Breast epithelium (tissue), 4 donors: ENCODE data around the gene NRXN3. TPM values are rescaled to one million over a fixed set of nuclear protein-coding genes. Genes with fewer than 3 reads are reported as not detected.

Source experiments
- DNase-seq, 2 donors: peaks; one replicate each; pipeline ENCODE4 v3.0.0-alpha.2; 2019; ENCODE audit warnings: low spot score in 2 of 2
- H3K27ac ChIP-seq, 2 donors: fragments of 200-600 bp; sonication (generic) in 1 of 2; one replicate each; pipeline ENCODE4 v1.5.1; 2016 to 2019; ENCODE audit warnings: mild to moderate bottlenecking in 1 of 2
- H3K27me3 ChIP-seq, 2 donors: fragments of 200-600 bp; sonication (generic) in 1 of 2; one replicate each; pipeline versions ENCODE4 v1.5.1 to v1.6.0; 2017 to 2019; ENCODE audit warnings: control low read depth in 1 of 2, mild to moderate bottlenecking in 1 of 2
- H3K36me3 ChIP-seq: fragments of 200-600 bp; one replicate; pipeline ENCODE4 v1.5.1; 2019
- H3K4me1 ChIP-seq, 2 donors: fragments of 200-600 bp; sonication (generic); one replicate each; pipeline ENCODE4 v1.5.1; 2016 to 2019; ENCODE audit warnings: control low read depth in 1 of 2
- H3K4me3 ChIP-seq, 3 donors: fragments of 200-600 bp; sonication (generic); 1 replicate in 2 of 3; 2 replicates in 1 of 3; pipeline ENCODE4 v1.5.1; 2016 to 2019; ENCODE audit warnings: mild to moderate bottlenecking in 3 of 3, moderate library complexity in 2 of 3
- H3K9me3 ChIP-seq, 2 donors: fragments of 200-600 bp; sonication (generic) in 1 of 2; one replicate each; pipeline ENCODE4 v1.5.1; 2016 to 2019; ENCODE audit warnings: control low read depth in 1 of 2
- POLR2A ChIP-seq: fragments of 450-650 bp; IDR thresholded peaks from one replicate; pipeline ENCODE4 v1.6.1; 2016; ENCODE audit warnings: antibody characterized with exemption, mild to moderate bottlenecking, moderate library complexity
- POLR2AphosphoS5 ChIP-seq, 3 donors: sonication (generic); formaldehyde crosslinking; IDR thresholded peaks; one replicate each; pipeline ENCODE4 v1.6.1; 2017; ENCODE audit warnings: antibody characterized with exemption in 3 of 3
- intact Hi-C: fragments of 100-400 bp; cut with DNase I; formaldehyde crosslinking; loops from one replicate; pipeline ENCODE4 v1.15.1; 2023; ENCODE audit warnings: low total_unique reads
- total RNA-seq, 3 donors: library from RNA; depleted of rRNA; stranded (reverse); fragments of >200 nt; gene quantifications; one replicate each; pipeline ENCODE4 v1.1.0, GENCODE V29; 2016
- TF ChIP-seq, protein P1 (sequence below), 3 donors: fragments of 450-650 bp; IDR thresholded peaks; one replicate each; pipeline ENCODE4 v1.5.1; 2016 to 2017; ENCODE audit warnings: antibody characterized with exemption in 3 of 3, mild to moderate bottlenecking in 3 of 3, moderate library complexity in 3 of 3

NRXN3 gene
- total RNA-seq, 3 donors from 2014 or later = 2.9 to 3.6 (median 3.5) TPM

DNA sequence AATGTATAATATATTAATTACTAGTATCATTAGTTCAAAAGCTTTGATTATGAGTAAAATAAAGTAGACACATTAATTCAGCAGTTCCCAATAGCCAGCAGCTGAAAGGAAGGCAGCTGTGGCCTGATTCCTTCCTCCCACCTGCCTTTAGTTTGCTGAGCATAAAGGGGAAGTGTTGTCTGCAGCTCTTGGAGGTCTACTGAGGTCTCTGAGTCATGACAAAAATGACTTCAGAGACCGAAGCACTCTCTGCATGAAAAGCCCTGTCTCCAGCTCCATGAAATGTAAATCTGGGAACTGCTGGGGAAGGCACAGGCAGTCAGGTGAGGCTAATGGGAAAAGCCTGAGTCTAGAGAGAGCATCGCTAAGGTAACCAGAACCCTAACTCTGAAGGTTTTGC, 165.4 kb downstream of the NRXN3 start:
- Histone ChIP-seq H3K27ac (no peak overlapping the region), H3K4me1 (no peaks in the 10 kb centered on the region), H3K27me3 (no peaks in the 10 kb centered on the region), H3K36me3 (no peaks in the 10 kb centered on the region), H3K4me3 (no peak overlapping the region), H3K9me3 (no peaks in the 10 kb centered on the region)
- intact Hi-C loops = no loop called here
- DNase-seq = no peak
- TF ChIP-seq, protein P1, sequence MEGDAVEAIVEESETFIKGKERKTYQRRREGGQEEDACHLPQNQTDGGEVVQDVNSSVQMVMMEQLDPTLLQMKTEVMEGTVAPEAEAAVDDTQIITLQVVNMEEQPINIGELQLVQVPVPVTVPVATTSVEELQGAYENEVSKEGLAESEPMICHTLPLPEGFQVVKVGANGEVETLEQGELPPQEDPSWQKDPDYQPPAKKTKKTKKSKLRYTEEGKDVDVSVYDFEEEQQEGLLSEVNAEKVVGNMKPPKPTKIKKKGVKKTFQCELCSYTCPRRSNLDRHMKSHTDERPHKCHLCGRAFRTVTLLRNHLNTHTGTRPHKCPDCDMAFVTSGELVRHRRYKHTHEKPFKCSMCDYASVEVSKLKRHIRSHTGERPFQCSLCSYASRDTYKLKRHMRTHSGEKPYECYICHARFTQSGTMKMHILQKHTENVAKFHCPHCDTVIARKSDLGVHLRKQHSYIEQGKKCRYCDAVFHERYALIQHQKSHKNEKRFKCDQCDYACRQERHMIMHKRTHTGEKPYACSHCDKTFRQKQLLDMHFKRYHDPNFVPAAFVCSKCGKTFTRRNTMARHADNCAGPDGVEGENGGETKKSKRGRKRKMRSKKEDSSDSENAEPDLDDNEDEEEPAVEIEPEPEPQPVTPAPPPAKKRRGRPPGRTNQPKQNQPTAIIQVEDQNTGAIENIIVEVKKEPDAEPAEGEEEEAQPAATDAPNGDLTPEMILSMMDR (IDR thresholded peaks at IDR 0.05) = no peak
- TF ChIP-seq POLR2AphosphoS5 (IDR thresholded peaks at IDR 0.05) (no peak), POLR2A (no peak)

DNA sequence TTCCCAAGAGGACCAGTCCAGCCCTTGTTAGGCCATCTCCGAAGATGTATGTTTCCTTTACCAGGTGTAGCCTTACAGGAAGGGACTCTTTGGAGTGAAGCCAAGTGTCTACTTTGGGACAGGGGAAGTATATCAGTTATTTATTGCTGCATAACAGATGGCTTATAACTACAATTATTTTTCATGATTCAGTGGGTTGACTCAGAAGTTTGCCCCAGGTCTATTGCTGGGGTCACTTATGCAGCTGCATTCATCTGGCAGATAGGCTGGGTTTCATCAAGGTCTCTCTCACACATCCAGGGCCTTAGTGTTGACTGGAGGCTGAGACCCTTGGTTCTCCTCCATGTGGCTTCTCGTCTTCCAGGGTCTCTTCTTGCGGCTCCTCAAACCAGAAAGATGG, 170.1 kb downstream of the NRXN3 start:
- Histone ChIP-seq H3K27me3 (peaks cover 0 to 5% of the 10 kb centered on the region in 2 donors), H3K36me3 (no peaks in the 10 kb centered on the region), H3K27ac (no peak overlapping the region), H3K9me3 (no peaks in the 10 kb centered on the region), H3K4me1 (no peaks in the 10 kb centered on the region), H3K4me3 (no peak overlapping the region)
- TF ChIP-seq POLR2AphosphoS5 (IDR thresholded peaks at IDR 0.05) (no peak), POLR2A (no peak)
- TF ChIP-seq, protein P1 (IDR thresholded peaks at IDR 0.05) = no peak
- intact Hi-C loops = no loop called here
- no peak for DNase-seq

DNA sequence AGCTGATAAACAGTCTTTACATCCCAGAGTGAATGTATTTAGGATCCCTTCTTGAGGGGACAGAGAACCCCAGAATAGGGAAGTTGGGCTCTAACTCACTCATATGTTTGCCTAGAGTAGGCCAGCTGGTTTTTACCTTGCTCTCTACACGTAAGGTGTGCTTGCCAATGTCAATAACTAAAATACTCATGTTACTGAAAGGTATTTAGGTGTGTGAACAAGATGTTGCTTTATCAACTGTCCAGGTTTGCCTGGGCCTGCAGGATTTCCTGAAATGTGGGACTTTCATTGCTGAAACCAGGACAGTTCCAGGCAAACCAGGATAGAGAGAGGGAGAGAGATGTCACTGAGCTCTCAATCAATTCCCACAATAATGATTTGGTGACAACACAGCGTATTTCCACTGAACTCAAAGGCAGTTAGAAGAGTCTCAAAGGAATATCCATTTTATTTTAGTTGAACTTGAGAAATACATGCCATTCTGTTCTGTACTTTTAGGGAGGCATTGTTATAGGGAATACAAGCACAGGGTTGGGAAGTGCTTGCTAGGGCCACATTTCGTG, 171.7 kb downstream of the NRXN3 start:
- Histone ChIP-seq H3K4me3 (no peak overlapping the region), H3K36me3 (no peaks in the 10 kb centered on the region), H3K9me3 (no peaks in the 10 kb centered on the region), H3K27me3 (peaks cover 0 to 6% of the 10 kb centered on the region in 2 donors), H3K27ac (no peak overlapping the region), H3K4me1 (no peaks in the 10 kb centered on the region)
- DNase-seq = no peak
- intact Hi-C loops = no loop called here
- TF ChIP-seq POLR2AphosphoS5 (IDR thresholded peaks at IDR 0.05) = no peak
- TF ChIP-seq POLR2A = no peak
- TF ChIP-seq, protein P1 (IDR thresholded peaks at IDR 0.05) = no peak

DNA sequence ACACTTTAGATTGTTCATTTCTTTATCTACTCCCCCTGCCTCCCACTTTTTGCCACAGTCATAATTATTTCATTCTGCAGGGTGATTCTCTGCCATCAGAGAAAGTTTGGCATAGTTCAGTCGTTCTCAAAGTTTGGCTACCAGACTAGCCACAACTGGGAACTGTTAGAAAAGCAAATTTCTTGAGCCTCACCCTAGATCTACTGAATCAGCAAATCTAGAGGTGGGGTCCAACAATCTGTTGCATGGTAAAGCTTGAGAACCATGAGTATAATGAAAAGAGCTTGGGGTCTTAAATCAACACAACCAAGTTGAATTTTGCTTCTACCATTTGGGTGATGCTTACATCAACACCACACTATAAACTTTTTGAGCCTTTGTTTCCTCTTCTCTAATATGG, 172.7 kb downstream of the NRXN3 start:
- H3K36me3 ChIP-seq = no peaks in the 10 kb centered on the region
- no peak overlapping the region for H3K27ac ChIP-seq
- H3K4me1 ChIP-seq = no peaks in the 10 kb centered on the region
- H3K27me3 ChIP-seq = peaks cover 0 to 6% of the 10 kb centered on the region in 2 donors
- no peak for DNase-seq
- intact Hi-C loops = no loop called here
- H3K4me3 ChIP-seq = no peak overlapping the region
- TF ChIP-seq POLR2AphosphoS5 (IDR thresholded peaks at IDR 0.05) (no peak), POLR2A (no peak)
- TF ChIP-seq, protein P1 (IDR thresholded peaks at IDR 0.05) = no peak
- H3K9me3 ChIP-seq = no peaks in the 10 kb centered on the region

DNA sequence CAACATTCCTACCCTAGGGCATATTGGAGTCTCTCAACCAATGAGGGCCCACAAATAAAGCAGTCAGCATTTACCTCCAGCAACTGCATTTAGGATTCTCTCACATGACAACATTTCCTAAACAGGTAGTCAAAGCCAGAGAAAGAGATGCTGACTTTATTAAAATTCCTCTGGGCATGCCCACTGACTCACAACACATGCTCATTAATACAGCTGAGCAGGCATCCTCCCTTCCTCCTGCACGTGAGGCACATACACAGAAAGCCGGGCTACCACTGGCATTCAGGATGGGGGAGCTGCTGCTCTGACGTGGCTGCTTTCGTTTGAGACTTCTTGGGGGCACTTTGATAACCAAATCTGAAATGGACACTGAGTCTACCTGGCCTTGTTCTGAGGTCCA, 174.1 kb downstream of the NRXN3 start:
- no peaks in the 10 kb centered on the region for H3K4me1 ChIP-seq
- intact Hi-C loops = no loop called here
- no peak for DNase-seq
- no peak overlapping the region for H3K27ac ChIP-seq
- H3K4me3 ChIP-seq = no peak overlapping the region
- no peaks in the 10 kb centered on the region for H3K9me3 ChIP-seq
- TF ChIP-seq POLR2A (no peak), POLR2AphosphoS5 (IDR thresholded peaks at IDR 0.05) (no peak)
- TF ChIP-seq, protein P1 (IDR thresholded peaks at IDR 0.05) = no peak
- no peaks in the 10 kb centered on the region for H3K36me3 ChIP-seq
- H3K27me3 ChIP-seq = peaks cover 0 to 6% of the 10 kb centered on the region in 2 donors
